H54 (cell line): ENCODE results near the gene NOL6.

ENCODE experiments used
- DNase-seq: peaks from one replicate; pipeline ENCODE4 v3.0.0; 2011; ENCODE audit warnings: low spot score, mixed read lengths; ENCODE audit not compliant: insufficient read length
- FAIRE-seq: peaks from 3 replicates; lab custom pipeline; 2011; peaks lifted over from hg19 to GRCh38; lab: Jason Lieb, UNC
- POLR2A ChIP-seq: IDR thresholded peaks from 2 replicates; pipeline ENCODE4 v1.6.1; 2011; ENCODE audit warnings: low read depth, mild to moderate bottlenecking, low read length

NOL6 gene

DNA sequence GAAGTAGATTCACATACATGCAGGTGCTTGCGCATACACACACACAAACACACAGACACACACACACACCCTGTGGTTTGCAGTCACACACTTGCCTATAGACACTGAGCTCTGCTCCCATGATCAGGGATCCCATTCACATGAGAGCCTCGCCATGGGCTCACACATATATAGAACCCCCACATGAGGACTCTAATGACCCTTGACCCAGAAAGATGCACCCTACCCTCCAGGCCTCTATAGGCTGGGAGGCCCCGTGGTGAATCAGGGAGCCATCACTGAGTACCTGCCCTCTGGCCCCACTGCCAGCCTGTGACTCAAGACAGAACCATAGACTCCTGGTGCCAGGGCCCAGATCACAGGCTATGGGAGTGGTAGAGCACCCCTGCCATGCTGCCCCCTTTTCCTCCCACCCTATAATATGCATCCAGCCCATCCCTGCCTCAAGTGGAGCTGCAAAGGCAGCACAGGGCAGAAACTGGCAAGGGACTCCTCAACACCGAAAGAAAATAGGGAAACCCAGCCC, 23.0 kb downstream of the NOL6 start:
- no peak for FAIRE-seq
- no peak for TF ChIP-seq POLR2A

DNA sequence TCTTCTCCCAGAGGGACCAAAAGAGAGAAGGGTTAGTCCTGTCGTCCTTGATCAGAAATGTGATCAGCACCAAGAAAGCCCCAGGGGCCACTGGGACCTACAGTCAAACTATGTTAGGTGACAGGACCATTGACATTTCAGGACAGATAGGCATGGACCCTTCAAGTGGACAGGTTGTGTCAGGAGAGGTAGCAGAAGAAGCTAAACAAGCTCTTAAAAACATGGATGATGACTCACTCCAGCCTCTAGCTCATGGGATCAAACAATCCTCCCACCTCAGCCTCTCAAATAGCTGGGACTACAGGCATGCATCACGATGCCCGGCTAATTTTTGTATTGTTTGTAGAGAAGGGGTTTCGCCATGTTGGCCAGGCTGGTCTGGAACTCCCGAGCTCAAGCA, 24.0 kb downstream of the NOL6 start:
- FAIRE-seq: no peak
- DNase-seq: no peak
- TF ChIP-seq POLR2A: no peak

More for the DNA sequence above, 23.0 kb downstream of the NOL6 start:
- DNase-seq: no peak

- no peak for DNase-seq
- no peak for FAIRE-seq
- TF ChIP-seq POLR2A: no peak
These were observed 25.7 kb downstream of the NOL6 start for GRCh38 chr9:33447799-33448553.

DNA sequence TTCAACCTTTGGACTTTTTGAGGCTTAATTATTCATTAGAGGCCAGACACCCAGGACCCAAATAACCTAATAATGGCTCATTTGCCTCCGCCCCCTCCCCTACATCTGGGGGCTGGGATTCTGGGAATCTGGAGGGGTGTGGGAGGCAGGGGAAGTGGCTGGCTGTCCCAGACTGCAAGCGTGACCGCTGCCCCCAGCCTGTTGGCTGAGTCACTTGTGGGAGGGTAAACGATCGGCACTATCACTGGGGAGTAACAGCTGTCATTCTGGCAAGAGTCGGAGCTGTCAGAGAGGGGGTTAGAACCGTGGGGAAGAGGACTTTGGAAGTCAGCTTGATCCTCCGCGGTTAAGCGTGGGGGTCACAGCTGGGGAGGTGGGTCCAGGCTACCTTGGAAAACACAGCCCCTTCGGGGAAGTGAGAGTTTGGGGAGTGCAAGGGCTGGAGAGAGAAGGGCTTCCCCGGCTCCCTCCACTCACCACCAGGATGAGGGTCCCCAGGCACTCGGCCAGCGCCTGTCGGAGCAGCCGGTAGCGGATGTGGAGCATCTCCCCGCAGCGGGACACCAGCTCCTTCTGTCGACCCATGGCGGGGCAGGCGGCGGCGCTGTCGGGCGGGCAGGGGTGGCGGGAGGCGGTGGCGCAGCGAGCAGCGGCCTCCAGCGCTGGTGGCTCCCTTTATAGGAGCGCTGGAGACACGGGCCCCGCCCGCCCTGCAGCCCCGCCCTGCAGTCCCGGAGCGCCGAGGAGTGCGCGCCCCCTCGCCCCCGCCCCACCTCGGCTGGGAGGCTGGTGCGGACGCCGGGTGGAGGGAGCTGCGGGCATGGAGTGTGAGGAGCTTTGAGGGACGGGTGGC, 26.6 kb downstream of the NOL6 start, which contains the start of gene AQP3:
AQP3 (minus strand) TSS at position 648 of the 853 bp plus-strand sequence; CDS start at position 585, 63 bp downstream.
- TF ChIP-seq POLR2A: no peak
- FAIRE-seq (no peak), DNase-seq (peak; percentile 57)

DNA sequence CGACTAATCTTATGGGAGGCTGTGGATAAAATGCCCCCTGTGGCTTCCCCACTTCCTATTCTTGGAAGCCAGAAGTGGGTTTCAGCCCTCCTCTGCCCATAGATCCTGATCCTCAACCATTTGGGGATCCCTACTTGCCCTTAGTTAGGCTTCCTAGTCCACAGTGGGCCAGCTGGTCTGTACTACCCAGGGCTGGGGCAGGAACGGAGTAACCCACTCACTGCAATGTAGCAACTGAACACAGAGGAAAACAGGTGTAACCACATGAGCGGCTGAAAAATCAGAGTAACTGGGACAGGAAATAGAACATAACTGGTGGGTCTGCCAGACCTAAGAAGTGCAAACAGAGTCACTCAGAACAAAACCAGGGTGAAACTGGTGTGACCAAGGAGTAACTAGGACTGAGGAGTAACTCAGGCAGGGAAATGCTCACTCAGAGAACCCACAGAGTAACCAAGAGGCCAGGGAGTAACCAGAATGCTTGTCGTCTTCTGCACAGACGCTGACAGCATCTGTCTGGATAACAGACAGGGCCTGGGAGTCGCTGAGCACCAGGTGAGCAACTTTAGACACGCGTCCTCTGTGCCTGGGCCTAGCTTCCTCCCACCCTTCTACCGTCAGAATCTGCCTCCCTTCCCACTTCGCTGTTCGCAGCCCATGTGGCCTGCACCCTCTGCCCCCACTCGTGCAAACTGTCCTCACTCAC, 27.3 kb downstream of the NOL6 start:
- TF ChIP-seq POLR2A: no peak
- DNase-seq: no peak
- FAIRE-seq: no peak

DNA sequence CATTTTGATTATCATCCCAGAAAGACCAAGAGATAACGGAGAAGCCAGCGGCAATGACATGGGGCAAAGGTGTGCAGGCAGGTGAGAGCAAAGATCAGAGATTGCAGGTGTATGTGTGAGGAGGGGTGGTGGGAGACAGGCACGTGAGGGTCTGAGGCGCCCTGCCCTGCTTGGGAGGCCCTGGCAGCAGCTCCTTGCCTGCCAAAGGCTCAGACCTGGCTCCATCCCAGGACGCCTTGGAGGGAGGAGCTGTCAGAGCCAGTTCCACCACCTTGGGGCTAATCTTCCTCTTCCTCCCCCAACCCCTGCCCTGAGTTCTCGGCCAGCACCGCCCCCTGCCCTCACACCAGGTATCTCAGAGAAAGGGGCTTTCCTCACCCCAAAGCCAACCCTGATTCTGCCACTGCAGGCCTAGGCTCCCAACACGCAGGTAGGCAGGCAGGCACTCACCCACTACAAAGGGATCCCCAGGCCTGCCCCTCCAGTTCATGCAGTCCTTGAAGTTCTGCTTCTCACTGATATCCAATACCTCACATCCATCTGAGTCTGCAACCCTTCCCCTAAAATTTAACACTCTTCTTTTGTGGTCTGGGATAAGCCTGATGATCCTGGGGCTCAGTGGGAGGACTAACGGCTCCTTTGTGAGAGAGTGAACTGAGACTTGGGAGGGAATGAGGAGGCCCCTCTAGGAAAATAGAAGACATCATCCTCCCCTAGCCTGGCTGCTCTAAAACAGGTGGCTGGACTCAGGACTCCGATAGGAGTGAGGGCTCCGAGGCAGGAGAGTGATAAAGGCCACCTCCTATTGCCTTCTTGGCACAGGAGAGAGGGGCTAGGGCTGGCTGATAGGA, 28.1 kb downstream of the NOL6 start:
- DNase-seq: no peak
- FAIRE-seq: no peak
- no peak for TF ChIP-seq POLR2A

- FAIRE-seq (no peak), DNase-seq (no peak)
- TF ChIP-seq POLR2A: no peak
These were observed 30.1 kb downstream of the NOL6 start for GRCh38 chr9:33443464-33444154.

- no peak for FAIRE-seq
- no peak for DNase-seq
- no peak for TF ChIP-seq POLR2A
These were observed 30.7 kb downstream of the NOL6 start for GRCh38 chr9:33443047-33443446.

- TF ChIP-seq POLR2A: no peak
- FAIRE-seq (no peak), DNase-seq (no peak)
These were observed 31.6 kb downstream of the NOL6 start for GRCh38 chr9:33442125-33442524.

- no peak for TF ChIP-seq POLR2A
- FAIRE-seq: no peak
- no peak for DNase-seq
These were observed 33.1 kb downstream of the NOL6 start for GRCh38 chr9:33440609-33441008.

DNA sequence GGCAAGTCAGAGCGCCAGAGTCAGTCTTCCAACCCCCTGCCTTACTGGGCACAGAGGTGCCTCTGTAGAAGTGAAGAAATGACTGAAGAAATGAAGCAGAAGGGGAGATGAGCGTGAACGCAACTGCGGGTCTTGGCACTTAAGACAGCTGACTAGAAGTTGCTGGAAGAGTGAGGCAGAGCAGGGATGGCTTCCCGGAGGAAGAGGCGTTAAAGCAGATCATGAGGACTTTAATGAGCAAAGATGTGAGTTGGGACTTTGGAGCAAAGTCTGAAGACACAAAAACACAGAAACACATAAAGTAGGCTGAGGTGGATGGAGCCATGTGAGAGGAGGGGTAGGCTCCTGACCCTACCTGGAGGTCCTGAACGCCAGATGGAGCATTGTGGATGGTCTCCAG, 33.5 kb downstream of the NOL6 start:
- no peak for DNase-seq
- no peak for TF ChIP-seq POLR2A
- FAIRE-seq: no peak

DNA sequence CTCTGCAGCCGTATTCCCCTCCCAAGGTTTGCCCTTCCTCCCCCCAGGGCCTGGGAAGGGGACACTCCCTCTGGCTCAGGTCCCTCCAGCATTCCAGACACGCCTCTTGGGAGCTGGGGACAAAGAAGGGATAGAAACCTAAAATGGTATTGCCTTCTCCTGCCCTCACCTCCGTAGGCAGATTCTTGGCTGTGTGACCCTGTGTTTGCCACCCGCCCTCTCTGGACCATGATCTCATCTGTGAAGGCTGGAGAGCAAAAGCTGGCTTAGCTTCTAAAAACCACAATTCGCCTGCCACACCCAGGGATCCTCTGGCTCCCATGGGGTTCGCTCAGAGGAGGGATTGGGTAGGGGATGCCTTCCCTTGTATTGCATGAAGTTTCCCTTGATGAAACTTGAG, 34.0 kb downstream of the NOL6 start:
- no peak for TF ChIP-seq POLR2A
- FAIRE-seq: no peak
- DNase-seq: no peak
